GM19452 (cell line): ENCODE measurements around the gene NDUFS8.

Experiments used
- ATAC-seq: cut with Tn5 transposase; IDR thresholded peaks from one replicate; pipeline ENCODE4 v1.9.1; 2021; ENCODE audit not compliant: unreplicated experiment

Gene NDUFS8

DNA sequence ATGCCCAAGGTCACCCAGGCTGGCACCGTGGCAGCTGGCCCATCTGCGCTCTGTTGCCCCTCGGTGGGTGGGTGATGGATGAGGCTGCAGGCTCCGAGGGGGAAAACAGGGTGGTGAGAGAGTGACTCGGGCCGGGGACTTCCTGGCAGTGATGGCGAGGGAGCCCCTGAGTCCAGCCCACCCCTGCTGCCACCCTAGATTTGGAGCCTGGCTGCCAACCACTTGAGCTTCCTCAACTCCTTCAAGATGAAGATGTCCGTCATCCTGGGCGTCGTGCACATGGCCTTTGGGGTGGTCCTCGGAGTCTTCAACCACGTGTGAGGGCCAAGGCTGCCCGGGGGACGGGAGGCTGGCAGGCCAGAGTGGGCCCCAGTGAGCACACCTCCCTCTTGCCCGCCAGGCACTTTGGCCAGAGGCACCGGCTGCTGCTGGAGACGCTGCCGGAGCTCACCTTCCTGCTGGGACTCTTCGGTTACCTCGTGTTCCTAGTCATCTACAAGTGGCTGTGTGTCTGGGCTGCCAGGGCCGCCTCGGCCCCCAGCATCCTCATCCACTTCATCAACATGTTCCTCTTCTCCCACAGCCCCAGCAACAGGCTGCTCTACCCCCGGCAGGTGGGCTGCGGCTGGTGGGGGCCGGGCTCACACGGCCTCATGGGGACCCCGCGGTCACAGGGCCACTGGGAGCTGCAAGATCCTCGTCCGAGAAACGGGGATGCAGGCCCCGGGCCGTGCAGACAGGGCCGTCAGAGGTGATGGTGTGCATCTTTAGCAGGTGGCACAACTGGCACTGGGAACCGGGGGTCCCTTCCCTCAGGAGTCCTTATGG is 18.4 kb downstream of the NDUFS8 start:
- no peak for ATAC-seq

DNA sequence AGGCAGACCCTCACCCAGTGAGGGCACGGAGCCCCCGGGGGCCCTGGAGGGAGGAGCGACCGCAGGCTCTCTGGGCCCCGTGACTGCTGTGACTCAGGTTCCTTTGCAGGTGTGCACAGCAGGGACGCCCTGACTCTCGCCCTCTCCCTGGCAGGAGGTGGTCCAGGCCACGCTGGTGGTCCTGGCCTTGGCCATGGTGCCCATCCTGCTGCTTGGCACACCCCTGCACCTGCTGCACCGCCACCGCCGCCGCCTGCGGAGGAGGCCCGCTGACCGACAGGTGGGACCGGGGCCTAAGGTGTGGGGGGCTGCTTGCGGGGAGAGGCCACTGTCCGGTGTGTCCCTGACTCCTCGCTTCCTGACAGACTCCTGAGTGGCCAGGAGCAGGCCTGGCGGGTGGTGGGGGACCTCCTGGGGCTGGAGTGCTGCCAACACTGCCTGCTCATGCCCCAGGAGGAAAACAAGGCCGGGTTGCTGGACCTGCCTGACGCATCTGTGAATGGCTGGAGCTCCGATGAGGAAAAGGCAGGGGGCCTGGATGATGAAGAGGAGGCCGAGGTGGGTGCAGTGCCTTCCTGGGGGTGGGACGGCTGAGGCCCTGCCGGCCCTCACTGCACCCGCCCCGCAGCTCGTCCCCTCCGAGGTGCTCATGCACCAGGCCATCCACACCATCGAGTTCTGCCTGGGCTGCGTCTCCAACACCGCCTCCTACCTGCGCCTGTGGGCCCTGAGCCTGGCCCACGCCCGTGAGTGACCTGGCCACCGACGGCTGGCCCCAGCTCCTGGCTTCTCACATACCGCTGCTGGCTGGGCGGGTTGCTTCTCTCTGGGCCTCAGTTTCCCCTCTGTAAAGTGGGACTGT is 19.3 kb downstream of the NDUFS8 start:
- ATAC-seq, result no peak

DNA sequence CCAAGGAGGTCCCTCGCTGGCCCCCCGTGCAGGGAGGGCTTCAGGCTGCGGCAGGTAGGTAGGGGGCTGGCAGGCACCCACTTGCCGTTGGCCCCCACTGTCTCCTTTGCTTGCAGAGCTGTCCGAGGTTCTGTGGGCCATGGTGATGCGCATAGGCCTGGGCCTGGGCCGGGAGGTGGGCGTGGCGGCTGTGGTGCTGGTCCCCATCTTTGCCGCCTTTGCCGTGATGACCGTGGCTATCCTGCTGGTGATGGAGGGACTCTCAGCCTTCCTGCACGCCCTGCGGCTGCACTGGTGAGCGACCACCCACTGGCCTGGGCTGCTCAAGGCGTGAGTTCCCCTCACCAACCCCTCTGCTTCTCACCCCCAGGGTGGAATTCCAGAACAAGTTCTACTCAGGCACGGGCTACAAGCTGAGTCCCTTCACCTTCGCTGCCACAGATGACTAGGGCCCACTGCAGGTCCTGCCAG is 19.9 kb downstream of the NDUFS8 start:
- ATAC-seq, result no peak

DNA sequence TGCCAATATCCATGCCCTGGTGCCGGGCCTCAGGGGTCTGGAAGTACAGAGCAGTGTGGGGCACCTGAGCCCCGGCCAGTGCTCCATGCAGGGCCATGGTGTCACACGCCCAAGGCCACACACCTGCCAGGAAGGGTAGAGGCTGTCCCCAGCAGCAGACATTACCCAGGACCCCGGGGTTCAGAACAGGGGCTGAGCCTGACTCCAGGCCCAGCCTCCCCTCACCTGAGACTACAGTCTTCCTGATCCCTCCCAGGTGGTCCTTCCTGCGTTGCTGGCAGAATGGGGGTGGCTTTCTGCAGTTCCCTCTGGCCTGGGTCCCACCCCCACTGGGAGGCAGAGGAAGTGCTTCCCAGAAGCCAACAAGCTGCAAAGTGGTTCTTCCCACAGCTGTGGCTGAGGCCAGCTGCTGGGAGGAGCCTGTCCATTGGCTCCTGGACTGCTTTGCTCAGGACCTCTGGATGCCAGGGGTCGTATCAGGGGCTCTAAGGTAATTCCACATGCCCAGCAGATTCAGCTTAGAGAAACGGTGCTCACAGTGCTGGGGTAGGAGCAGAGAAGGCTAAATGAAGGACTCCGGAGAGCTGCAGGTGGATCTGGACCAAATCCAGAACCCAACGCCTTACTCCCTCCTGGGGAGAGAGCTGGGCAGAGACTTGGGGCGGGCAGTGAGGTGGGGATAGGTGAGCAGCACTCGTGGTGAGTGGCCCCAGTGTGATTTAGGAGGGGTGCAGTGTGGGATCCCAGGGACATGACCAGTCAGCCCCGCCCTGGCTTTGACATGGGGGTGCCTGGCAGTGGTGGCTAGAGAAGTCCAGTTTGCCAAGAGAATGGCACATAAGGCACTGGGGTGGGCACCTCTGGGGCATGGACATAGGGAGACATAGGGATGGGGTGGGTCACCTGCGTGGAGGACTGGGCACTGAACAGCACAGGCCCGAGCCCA is 21.0 kb downstream of the NDUFS8 start:
- no peak for ATAC-seq

DNA sequence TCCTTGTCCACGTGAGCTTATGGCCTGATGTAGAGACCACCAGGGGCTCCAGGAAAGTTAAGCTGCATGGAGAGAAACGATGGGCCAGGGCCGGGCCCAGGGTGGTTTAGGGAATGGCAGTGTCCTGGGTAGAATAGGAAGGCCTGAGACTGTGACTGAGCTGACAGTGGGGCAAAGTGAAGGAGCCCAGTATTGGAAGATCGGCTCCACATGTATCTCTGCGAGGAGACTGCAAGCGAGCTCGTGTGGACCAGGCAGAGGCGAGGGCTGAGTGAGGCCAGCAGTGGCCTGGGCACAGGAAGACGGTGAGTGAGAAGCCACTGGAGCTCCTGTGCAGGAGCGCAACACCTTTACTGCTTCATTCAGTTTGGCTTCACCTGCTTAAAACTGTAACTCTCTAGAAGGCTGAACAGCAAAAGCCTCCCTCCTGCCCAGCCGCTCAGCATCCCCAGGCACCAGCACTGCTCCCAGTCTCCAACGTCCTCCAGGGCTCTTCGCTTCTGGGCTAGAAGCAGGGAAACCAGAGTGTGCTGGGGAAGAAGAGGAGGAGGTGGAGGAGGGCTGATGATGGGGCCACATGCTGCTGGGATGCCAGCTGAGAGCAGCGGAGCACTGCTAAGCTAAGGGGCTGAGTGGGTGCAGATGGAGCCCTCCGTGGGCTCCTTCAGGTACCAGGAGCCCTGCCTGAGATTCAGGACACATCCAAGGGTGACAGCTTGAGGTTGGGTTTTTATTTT is 21.8 kb downstream of the NDUFS8 start:
- ATAC-seq, result no peak

DNA sequence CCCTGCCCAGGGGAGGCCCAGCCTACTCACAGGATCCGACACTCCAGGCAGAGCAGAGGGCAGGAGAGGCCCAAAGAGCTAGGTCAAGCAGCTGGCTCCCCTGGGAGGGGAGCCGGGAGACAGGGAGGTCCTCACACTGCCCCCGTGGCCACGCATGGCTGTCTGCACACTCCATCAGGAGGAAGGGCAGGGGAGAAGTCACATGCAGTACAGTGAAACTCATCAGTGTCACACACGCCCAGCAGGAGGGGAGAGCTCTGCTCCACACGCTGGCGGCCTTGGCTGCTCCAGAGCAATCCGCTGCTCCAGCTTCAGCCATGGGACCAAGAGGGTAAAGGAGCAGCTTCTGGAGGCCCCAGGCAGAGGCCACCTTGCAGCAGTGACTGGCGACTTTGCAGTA is 22.6 kb downstream of the NDUFS8 start:
- ATAC-seq, result no peak

DNA sequence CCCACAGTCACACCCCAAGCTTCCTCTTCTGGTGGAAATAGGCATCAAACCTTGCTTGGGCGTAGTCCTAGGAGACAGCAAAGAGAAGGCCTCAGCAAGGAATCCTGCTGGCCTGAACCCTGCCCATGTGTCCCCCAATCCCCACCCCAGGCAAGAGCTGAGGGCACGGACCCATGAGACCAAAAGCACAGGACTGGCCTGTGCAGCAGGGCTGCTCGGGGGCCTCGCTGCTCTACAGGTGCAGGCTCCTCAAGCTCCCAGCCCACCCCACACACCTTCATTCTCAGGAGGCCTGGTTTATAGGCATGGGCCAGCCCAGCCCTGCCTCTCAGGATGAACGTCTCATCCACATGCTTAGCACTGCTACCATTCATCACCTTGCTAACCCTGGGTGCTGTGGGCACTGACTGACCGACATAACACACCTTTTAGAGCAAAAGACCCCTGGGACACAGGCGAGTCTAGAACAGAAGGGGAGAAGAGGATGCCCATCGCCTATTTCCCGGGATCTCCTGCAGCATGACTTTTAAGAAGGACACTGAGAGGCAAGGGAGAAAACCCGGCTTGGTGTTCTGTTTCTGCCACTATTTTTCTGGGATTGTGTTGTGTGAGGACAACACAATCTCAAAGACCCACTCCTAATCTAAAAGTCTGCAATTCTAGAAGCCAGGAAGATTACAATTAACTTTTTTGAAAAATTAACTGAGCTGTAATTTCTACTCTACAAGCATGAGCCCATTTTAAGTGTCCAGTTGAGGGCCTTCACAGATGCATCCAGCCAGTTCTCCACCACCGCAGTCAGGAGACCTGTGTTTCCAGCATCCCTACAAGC is 23.7 kb downstream of the NDUFS8 start:
- no peak for ATAC-seq

DNA sequence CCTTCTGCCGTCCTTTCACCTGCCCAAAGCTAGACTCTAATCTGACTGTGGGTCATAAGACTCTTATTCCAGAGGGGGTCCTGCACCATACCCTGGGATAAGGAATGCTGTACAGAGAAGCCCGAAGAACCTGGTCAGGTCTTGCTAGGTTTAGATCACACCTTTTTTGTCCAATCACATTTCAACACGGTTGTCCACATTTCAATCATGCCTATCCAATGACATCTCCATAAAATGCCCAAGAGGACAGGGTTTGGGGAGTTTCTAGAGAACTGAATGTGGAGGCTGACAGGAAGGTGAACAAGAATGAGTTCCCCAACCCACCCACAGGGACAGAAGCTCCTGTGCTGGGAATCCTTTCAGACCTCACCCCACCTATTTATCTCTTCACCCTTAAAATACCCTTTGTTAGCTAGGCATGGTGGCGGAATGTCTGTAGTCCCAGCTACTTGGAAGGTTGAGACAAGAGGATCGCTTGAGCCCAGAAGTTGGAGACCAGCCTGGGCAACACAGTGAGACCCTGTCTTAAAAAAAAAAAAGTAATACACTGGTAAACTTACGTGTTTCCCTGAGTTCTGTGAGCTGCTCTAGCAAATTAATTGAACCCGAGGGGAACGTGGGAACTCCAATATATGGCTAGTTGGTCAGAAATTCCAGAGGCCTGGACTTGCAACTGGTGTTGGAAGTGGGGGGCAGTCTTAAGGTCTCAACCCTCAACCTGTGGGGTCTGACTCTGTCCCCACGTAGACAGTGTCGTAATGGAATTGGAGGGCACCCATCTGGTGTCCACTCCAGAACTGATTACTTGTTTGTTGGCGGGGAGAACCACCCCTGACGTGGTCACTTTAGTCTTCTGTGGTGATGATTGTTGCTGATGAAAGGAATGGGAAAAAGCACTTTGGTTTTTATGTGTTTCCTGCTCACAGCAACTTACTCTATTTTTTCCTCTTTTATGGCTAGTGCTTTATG is 26.1 kb downstream of the NDUFS8 start:
- ATAC-seq, result no peak

DNA sequence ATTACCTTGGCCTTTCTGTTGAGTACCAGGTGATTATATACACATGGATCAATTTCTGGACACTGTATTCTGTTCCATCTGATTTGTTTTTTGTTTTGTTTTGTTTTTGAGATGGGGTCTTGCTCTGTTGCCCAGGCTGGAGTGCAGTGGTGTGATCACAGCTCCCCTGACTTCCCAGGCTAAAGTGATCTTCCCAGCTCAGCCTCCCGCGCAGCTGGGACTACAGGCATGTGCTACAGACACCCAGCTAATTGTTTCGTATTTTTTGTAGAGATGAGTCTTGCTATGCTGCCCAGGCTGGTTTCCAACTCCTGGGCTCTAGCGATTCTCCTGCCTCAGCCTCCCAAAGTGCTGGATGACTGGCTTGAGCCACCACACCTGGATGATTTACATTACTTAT is 27.3 kb downstream of the NDUFS8 start:
- ATAC-seq, result no peak

DNA sequence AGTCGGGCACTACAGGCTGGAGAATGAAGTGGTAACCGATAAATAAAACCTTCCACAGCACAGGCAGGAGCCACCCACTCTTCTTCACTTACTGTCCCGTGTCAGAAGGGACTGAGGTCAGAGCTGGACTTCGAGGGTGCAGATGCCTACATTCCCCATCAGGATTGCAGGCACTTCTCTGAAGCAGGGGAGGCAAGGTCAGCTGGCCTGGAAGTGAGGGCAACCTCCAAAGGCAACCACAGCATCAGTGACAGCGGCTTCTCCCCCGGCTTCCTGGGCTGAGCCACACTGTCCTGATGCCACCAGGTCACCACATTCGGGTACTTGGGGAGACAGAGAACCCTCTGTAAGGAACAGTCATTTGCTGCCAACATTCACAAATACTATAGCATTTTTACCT is 31.0 kb downstream of the NDUFS8 start:
- ATAC-seq, result no peak

DNA sequence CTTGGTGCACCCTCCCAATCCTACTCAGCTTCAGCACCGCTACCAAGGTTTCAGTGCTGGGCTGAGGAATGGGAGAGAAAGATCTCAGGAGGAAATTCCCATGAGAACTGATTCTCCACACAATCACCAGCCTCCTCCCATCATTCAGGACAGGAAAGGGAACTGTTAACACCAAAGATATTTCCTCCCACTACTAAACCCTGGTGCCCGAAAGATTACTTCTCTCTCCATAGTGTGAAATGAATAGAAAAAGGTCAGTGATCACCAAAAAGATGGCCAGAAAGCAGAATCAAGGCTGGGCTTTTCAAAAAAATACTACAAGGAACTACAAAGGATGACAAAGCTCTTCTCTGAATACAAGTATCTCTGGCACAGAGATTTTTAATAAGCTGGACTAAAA is 34.4 kb downstream of the NDUFS8 start:
- ATAC-seq, result no peak

DNA sequence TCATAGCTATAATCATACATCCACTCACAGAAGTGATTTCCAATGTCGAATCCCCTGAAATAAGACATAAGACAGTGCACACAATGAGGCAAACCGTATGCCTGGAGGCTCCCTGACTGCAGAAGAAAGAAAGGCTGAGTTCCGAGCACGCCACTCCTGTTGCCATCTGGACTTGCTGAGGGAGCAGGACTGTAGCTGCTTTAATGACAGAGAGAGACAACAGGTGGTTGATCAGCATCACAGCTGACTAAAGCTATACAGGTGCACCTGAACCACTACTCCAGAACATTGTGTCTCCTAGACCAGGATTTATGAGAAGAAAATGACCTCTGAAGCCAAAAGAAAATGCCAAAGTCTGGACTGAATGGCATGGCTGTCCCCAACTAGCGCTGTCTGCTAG is 35.4 kb downstream of the NDUFS8 start:
- no peak for ATAC-seq

DNA sequence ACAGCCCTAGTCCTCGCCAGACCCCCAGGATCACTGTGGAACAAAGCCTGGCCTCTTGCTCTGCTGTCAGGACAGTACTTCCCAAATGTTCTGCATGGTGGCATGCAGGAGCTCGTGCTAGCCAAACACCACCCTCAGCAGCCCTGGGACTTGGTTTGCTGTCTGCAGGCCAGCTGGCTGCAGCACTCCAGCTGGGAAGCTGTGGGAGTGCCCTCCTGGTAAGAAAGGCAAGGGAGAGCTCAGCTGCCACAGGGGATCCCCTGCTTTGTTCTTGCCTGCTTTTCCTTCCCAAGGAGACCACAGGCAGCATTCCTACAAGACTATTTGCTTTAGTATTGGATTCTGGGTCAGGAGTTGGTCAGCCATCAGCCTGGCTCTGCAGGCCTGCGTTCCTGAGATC is 36.3 kb downstream of the NDUFS8 start:
- ATAC-seq, result no peak

DNA sequence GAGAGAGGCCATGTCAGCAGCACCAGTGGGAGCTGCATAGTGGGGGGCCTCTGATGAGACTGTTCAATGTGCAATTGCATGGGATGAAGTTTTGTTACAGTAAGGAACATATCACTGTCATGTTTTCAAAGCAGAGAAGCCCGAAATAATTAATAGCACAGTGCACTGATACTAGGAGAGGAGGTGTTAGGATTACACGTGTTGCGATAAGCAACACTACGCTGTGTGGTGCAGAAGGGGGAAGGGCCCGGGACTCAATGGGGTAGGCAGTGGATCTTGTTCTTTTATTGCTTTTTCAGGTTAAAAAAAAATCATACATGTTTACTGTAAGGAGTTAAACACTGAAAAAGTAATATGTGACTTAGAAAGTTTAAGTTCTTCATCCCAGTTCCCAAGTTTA is 37.5 kb downstream of the NDUFS8 start:
- no peak for ATAC-seq

DNA sequence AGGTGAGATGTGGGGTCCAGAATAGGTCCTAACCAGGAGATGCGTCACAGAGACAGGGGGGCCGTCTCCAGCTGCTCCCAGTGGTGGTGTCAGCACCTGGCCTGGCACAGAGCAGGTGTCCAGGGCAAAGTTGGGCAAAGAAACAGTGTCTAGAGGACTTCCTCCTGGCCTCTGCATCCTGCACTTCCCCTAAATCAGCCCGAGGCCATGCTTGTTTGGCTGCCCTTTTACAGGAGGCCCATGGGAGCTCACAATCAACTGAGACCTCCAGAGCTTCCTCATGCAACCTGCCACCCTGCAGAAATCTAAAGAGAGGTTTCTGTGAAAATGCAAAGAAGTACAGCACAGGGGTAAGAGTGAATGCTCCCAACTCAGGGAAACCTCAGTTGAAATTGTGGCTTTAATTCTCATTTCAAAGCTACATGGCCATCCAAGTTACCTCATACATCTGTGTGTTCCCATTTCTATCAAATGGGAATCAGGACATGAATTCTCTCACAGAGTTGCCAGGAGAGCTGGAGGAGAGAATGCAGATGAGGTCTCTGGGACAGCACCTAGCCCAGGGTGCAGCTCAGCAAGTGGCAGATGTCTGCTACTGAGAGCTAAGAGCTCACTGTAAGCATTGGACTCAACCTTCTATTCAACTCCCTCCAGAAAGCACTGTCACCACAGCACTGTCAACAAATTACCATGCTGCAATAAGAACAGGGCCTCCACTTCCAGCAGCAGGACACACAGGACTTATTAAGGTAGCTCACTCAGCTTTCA is 41.0 kb downstream of the NDUFS8 start:
- ATAC-seq, result no peak

DNA sequence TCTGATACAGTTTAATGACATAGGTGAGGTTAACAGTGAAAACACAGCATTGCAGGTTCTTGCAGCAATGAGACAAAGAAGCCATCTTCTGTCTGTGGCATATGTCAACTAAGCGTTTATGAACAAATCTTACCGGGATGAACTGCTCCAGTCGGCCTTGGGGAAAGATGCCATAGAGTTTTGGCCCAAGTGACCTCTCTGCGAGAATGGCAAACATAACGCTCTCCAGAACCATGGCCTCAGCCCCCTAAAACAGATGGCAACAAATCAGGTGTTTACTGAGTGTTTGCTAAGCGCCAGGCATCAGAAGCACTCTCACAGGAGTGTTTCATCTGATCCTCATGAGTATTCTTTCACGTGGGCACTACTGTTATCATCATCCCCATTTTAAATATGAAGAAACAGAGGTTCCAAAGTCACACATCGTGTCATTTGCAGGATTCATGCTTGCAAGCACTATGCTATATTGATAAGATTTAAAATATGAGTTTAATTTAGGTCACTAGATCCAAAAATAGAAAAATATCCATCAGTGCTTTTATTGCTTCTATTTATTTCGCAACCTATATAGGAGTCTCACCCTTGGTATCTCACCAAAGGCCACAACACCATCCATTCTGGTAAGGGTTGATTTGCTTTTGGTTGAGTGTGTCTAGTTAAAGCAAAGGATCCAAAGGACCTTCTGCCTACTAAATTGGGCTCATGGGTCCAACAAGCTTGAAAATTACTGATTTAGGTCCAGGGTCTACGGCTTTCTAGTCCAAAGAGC is 44.3 kb downstream of the NDUFS8 start:
- no peak for ATAC-seq
